ENCODE data around the gene RCVRN. TPM values are rescaled to one million over a fixed set of nuclear protein-coding genes. Genes with fewer than 3 reads are reported as not detected.

RCVRN gene
- total and polyA plus RNA-seq, 9 donors = 0.22 to 0.82 (median 0.40) TPM; not detected in 6

GRCh38 chr17:9860851-9861250, 44.2 kb downstream of the RCVRN start:
- Histone ChIP-seq H3K9me3 (no peaks in the 10 kb centered on the region), H3K27ac (no peak overlapping the region), H3K4me1 (ENCODE audit: insufficient read depth) (no peaks in the 10 kb centered on the region), H3K27me3 (no peaks in the 10 kb centered on the region), H3K36me3 (no peaks in the 10 kb centered on the region), H3K4me3 (no peak overlapping the region)
- 91 to 94% (median 93%) methylated on average over 7 of the region's 7 CpGs for WGBS, 3 donors
- no peak for TF ChIP-seq POLR2A (IDR thresholded peaks at IDR 0.05)
- no peak for TF ChIP-seq CTCF (IDR thresholded peaks at IDR 0.05)
- TF ChIP-seq EP300 (IDR thresholded peaks at IDR 0.05) = no peak
- intact Hi-C loops (cut with DNase I) = no loop called here
- no peak for DNase-seq

- H3K27ac ChIP-seq = no peak overlapping the region
- 88 to 95% (median 92%) methylated on average over 5 of the region's 5 CpGs for WGBS, 3 donors
- no peak overlapping the region for H3K4me3 ChIP-seq
- H3K4me1 ChIP-seq (ENCODE audit: insufficient read depth) = no peaks in the 10 kb centered on the region
- no peak for DNase-seq
- no peaks in the 10 kb centered on the region for H3K27me3 ChIP-seq
- H3K36me3 ChIP-seq = no peaks in the 10 kb centered on the region
- no peaks in the 10 kb centered on the region for H3K9me3 ChIP-seq
- TF ChIP-seq POLR2A (IDR thresholded peaks at IDR 0.05) (no peak), EP300 (IDR thresholded peaks at IDR 0.05) (no peak), CTCF (IDR thresholded peaks at IDR 0.05) (no peak)
- intact Hi-C loops (cut with DNase I) = no loop called here
These were observed 45.3 kb downstream of the RCVRN start for GRCh38 chr17:9859781-9860180.

GRCh38 chr17:9855036-9855435, 50.0 kb downstream of the RCVRN start:
- no peak for TF ChIP-seq CTCF (IDR thresholded peaks at IDR 0.05)
- no peak for TF ChIP-seq POLR2A (IDR thresholded peaks at IDR 0.05)
- TF ChIP-seq EP300 (IDR thresholded peaks at IDR 0.05) = no peak
- no peaks in the 10 kb centered on the region for H3K9me3 ChIP-seq
- no peak overlapping the region for H3K4me3 ChIP-seq
- WGBS, 3 donors = 71 to 91% (median 83%) methylated on average over 4 of the region's 4 CpGs
- no peaks in the 10 kb centered on the region for H3K4me1 ChIP-seq (ENCODE audit: insufficient read depth)
- H3K27ac ChIP-seq = no peak overlapping the region
- intact Hi-C loops (cut with DNase I) = no loop called here
- H3K36me3 ChIP-seq = no peaks in the 10 kb centered on the region
- no peaks in the 10 kb centered on the region for H3K27me3 ChIP-seq
- no peak for DNase-seq

GRCh38 chr17:9854255-9854654, 50.8 kb downstream of the RCVRN start:
- no peaks in the 10 kb centered on the region for H3K4me1 ChIP-seq (ENCODE audit: insufficient read depth)
- TF ChIP-seq EP300 (IDR thresholded peaks at IDR 0.05) (no peak), POLR2A (IDR thresholded peaks at IDR 0.05) (no peak), CTCF (IDR thresholded peaks at IDR 0.05) (no peak)
- 61 to 77% (median 63%) methylated on average over 5 of the region's 5 CpGs for WGBS, 3 donors
- no peaks in the 10 kb centered on the region for H3K36me3 ChIP-seq
- intact Hi-C loops (cut with DNase I) = no loop called here
- no peak overlapping the region for H3K27ac ChIP-seq
- no peak for DNase-seq
- H3K9me3 ChIP-seq = no peaks in the 10 kb centered on the region
- no peak overlapping the region for H3K4me3 ChIP-seq
- no peaks in the 10 kb centered on the region for H3K27me3 ChIP-seq

GRCh38 chr17:9850151-9850550, 54.9 kb downstream of the RCVRN start:
- H3K36me3 ChIP-seq = no peaks in the 10 kb centered on the region
- intact Hi-C loops (cut with DNase I) = no loop called here
- 87 to 94% (median 92%) methylated on average over 5 of the region's 5 CpGs for WGBS, 3 donors
- H3K9me3 ChIP-seq = no peaks in the 10 kb centered on the region
- H3K27me3 ChIP-seq = no peaks in the 10 kb centered on the region
- no peak overlapping the region for H3K27ac ChIP-seq
- TF ChIP-seq EP300 (IDR thresholded peaks at IDR 0.05) = no peak
- H3K4me1 ChIP-seq (ENCODE audit: insufficient read depth) = no peaks in the 10 kb centered on the region
- H3K4me3 ChIP-seq = no peak overlapping the region
- DNase-seq = no peak

Other genes starting within 250 kb of the RCVRN start
- gene DHRS7C, start 113.7 kb downstream of the RCVRN start, total RNA-seq = not detected
- not detected for gene DHRS7C, start 113.7 kb downstream of the RCVRN start, polyA plus RNA-seq
- gene GSG1L2, start 83.2 kb downstream of the RCVRN start, total RNA-seq = not detected
- gene GSG1L2, start 83.2 kb downstream of the RCVRN start, polyA plus RNA-seq = not detected
- gene GLP2R, start 79.3 kb downstream of the RCVRN start, total RNA-seq = 1 to 10 TPM in 1 of 7 donors, under 1 TPM in 6; 0.18 to 1.0 (median 0.57) TPM
- 1 to 10 TPM in 1 of 2 donors, under 1 TPM in 1; 0.50 to 3.4 TPM for gene GLP2R, start 79.3 kb downstream of the RCVRN start, polyA plus RNA-seq

All from ovary (tissue), 9 donors.